AG08396 (cell line): ENCODE measurements around the gene CCDC6.
"Not testable (repeated sequence)": the region's sequence is repeated elsewhere in the genome, so short reads cannot be mapped to it uniquely, and the experiment has no call there.

Experiments used
- DNase-seq: peaks from one replicate; pipeline ENCODE4 v3.0.0; 2012; ENCODE audit warnings: low spot score, mixed read lengths

Gene CCDC6

GRCh38 chr10:59905731-59906416 is 482 bp downstream of the CCDC6 start:
- DNase-seq, result no peak

DNA sequence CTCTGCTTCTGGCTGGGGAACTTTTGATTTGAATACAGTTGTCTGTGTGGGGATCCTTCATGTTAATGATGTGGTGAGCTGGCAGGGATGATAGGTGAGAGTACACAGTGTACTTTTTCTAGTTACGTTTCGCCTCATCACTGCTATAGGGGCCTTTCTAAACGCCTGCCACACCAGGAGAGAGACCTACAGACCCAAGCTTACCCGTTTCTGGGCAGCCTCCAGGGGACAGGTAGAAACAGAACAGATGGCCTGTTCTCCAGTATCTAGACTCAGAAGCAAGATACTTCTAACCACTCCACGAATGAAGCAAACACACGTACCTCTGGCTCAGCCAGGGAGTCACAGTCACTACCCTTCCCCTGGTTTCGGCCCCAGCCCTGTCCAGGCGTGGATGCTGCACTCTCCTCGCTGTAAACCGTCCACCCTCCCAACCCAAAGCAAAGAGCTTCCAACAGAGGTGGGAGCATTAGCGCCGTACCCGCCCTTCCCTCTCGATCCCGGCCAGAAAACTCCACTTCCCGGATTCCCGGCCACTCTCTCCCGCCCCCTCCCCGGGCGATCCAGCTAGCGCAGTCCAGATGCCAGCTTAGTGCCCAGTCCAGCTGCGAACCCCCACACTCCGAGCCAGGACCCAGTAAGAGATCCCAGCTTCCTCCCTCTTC is 1.2 kb downstream of the CCDC6 start:
- DNase-seq, result peak; percentile 17

DNA sequence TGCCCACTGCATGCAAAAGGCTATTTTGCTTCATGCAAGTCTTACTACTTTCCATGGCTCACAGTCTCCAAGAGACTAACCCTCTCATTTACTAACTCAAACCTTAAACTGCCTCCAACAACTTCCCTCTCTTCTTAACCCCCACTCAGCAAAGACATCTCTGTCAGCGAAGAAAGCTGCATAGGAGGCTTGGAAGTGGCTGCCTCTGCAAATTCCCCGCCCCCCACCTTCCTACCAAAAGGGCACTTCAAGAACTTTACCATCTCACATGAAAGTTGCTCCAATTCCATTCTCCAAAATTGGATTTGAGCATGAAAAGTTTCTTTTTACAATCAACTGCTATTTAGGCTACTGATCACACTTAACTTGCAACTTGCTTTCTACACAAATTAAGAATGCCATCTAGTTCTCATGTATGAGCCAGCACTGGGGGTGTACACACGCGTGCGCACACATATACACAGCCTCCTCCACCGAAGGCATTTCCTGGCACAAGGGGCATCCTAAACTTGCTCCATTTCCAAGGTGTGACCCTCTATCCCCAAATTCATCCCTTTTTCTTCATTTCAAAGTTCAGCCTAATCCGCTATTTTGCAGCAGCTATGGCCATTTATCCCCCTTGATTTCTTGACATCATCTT is 1.8 kb downstream of the CCDC6 start:
- DNase-seq, result no peak

- DNase-seq, result no peak
Measured at GRCh38 chr10:59903871-59904270, 2.5 kb downstream of the CCDC6 start.

GRCh38 chr10:59902016-59902415 is 4.3 kb downstream of the CCDC6 start:
- no peak for DNase-seq

GRCh38 chr10:59901470-59901869 is 4.9 kb downstream of the CCDC6 start:
- no peak for DNase-seq

DNA sequence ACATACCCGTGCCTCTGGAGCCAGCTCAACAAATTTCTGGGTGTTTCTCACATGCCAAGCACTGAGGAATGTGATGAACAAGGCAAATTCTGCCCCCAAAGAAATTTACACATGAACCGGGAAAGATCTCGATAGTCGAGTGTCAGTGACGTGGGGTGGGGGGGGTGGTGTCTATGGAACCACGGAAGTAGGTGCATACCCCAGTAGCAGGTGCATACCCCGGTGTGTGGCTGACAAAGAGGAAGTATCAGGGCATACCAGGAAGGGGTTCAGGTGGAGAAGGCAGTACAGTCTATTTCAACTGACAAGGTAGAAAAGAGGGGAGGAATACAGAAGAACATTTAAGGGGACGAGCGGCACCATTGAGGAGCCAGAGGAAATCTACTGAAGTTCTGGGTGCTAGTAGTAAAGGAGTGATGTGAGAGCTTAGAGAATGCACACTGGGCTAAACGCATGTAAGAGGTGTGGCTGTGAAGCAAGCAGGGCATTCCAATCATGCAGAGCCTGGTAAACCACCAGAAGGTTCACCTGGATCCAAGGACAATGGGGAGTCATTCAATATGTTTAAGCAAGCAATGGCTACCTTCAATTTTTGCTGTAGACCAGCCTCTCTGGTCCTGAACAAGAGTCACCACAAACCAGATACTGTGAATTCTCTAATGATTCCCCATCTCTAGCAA is 6.2 kb downstream of the CCDC6 start:
- DNase-seq, result no peak

- DNase-seq, result no peak
Measured at GRCh38 chr10:59898125-59898835, 8.1 kb downstream of the CCDC6 start.

DNA sequence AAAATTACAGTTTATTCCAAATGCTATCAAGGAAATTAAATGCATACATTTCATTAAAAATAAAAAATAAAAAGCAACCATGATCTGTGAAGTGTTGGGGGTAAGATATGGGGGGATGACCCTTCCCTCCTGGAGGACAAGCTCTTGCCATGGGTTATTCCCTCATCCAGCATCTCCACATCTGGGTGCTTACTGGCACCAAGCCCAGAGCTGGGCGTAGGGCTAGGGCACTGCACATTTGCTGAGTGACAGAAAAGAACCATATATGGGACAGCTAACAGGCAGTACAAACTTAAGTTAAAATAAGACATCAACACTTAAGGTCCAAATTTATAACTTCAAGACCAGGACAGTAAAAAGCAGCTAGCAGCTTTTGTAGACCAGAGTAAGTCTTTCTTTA is 10.2 kb downstream of the CCDC6 start:
- no peak for DNase-seq

DNA sequence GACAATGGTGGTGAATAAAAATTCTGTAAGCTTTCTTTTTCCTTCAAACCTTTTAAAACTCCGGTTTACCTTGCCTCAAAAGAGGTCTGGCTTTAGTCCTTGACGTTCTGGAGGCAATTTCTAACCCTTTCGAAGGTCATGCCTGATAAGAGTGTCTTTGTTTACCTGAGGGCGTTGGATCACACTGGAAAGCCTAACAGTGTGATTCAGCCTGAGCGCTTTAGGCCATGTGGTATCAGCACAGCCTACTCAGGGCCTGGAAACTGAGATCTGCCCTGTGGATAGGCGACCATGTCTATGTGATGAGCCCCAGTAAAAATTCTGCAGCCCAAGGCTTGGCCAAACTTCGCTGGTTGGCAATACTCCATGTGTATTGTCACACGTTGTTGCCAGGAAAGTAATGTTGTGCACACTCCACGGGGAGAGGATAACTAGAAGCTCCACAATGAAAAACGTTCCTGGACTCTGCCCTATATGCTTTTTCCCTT is 10.7 kb downstream of the CCDC6 start:
- DNase-seq, result no peak

DNA sequence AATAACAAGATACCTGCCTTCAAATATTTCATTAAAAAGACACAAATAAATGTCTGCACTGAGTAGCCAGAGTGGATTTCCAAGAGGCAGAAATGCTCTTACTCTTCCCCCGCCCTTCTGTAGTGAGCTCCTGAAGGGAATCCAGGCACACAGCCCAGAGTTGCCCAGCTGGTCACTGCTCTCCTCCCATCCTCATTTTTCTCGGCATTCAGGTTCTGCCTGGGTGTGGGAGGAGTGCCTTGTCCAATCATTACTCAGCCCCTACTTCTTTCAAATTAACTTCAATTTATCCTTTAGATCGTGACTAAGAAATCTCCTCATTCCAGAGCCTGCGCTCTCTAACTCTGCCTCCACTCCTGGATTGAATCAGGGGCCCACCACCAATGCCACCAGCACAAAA is 12.2 kb downstream of the CCDC6 start:
- peak; percentile 84 for DNase-seq

DNA sequence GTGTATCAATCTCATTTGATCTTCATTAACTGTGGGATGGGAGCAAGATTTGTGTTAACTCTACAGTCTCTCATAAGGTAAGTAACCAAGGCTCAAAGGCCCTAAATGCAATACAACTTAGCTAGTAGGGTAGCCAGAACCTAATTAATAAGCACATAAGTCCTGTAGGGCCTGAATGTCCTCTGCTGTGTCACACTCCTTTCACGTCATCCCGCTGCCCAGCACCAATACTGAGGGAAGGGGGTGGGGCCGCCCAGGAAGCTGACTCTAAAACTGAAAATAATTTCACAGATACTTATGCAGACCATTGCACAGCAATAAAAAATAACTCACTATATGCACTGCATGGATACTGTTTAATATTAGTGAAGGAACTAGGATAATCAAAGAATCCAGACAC is 13.7 kb downstream of the CCDC6 start:
- DNase-seq, result no peak

DNA sequence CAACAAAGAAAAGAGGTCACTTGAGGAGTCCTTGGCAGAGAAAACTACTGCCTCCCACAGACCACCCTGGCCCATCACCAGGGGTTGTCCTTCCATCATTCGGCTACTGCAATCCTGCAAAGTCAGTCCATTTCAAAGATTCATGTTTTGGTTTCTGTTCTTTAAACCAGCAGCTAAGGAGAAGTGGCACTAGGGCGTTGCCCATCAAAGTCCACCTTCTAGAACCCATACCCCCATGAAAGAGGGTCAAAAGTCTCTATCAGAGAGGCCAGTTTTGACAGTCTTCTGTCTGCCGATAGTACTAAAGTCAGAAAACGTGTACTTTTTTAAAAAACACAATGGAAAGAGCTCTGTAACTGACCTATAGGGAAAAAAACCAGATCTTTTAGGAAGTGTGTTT is 14.4 kb downstream of the CCDC6 start:
- DNase-seq, result no peak

GRCh38 chr10:59891349-59891748 is 15.0 kb downstream of the CCDC6 start:
- DNase-seq, result no peak

GRCh38 chr10:59888781-59889435 is 17.4 kb downstream of the CCDC6 start:
- DNase-seq, result no peak

- DNase-seq, result no peak
Measured at GRCh38 chr10:59887972-59888640, 18.2 kb downstream of the CCDC6 start.

GRCh38 chr10:59887006-59887405 is 19.4 kb downstream of the CCDC6 start:
- DNase-seq, result no peak

GRCh38 chr10:59885430-59886134 is 20.8 kb downstream of the CCDC6 start:
- no peak for DNase-seq

GRCh38 chr10:59884893-59885292 is 21.5 kb downstream of the CCDC6 start:
- not testable (repeated sequence) for DNase-seq

DNA sequence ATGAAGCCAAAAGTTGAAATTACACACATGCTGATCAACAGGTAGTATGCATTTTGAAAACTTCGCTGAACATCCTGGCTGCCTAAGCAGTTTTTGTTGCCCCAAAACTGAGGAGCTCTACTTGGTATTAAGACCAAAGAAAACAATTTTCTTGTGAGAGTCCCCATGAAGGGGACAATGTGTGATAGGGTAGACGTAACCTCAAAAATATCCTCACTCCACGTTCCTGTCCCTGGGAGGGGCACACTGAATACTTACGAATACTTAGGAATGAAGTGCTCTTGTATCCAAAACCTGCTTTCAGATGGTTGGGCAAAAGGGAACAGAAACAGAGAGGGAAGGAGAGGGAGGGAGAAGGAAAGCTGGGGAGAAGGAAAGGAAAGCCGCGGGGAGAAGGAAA is 24.7 kb downstream of the CCDC6 start:
- DNase-seq, result no peak
